Tibial nerve (tissue), 4 donors: ENCODE results near the gene GALNT10. TPM values are rescaled to one million over a fixed set of nuclear protein-coding genes. Genes with fewer than 3 reads are reported as not detected.

Experiments used
- DNase-seq, 2 donors: peaks; one replicate each; pipeline ENCODE4 v3.0.0-alpha.2; 2019; ENCODE audit warnings: low spot score in 2 of 2
- H3K27ac ChIP-seq, 4 donors: fragments of 200-600 bp; sonication (generic) in 3 of 4; one replicate each; pipeline ENCODE4 v1.5.1; 2017 to 2019; ENCODE audit warnings: mild to moderate bottlenecking in 1 of 4
- H3K27me3 ChIP-seq, 2 donors: fragments of 200-600 bp; sonication (generic) in 1 of 2; one replicate each; pipeline versions ENCODE4 v1.5.1 to v1.6.0; 2017 to 2019
- H3K36me3 ChIP-seq, 3 donors: fragments of 200-600 bp; sonication (generic); one replicate each; pipeline ENCODE4 v1.5.1; 2018 to 2019
- H3K4me1 ChIP-seq, 4 donors: fragments of 200-600 bp; sonication (generic) in 3 of 4; one replicate each; pipeline ENCODE4 v1.5.1; 2017 to 2019
- H3K4me3 ChIP-seq, 4 donors: fragments of 200-600 bp; sonication (generic) in 3 of 4; one replicate each; pipeline ENCODE4 v1.5.1; 2017 to 2019; ENCODE audit warnings: mild to moderate bottlenecking in 1 of 4, moderate library complexity in 1 of 4
- H3K9me3 ChIP-seq, 4 donors: fragments of 200-600 bp; sonication (generic) in 3 of 4; one replicate each; pipeline ENCODE4 v1.5.1; 2017 to 2019
- EP300 ChIP-seq, 2 donors: sonication (generic); formaldehyde crosslinking; IDR thresholded peaks; one replicate each; pipeline ENCODE4 v1.6.1; 2017; ENCODE audit warnings: antibody characterized with exemption in 2 of 2, mild to moderate bottlenecking in 1 of 2
- POLR2A ChIP-seq, 2 donors: fragments of 450-650 bp; IDR thresholded peaks; one replicate each; pipeline ENCODE4 v1.6.1; 2017; ENCODE audit warnings: antibody characterized with exemption in 2 of 2, mild to moderate bottlenecking in 2 of 2, moderate library complexity in 2 of 2
- WGBS, 2 donors: methylation state at CpG; one replicate each; pipeline ENCODE4 v1.1.5; 2018; 5-methylcytosine and 5-hydroxymethylcytosine counted together
- total RNA-seq, 4 donors: library from RNA; depleted of rRNA; stranded (reverse); fragments of >200 nt; gene quantifications; one replicate each; pipeline ENCODE4 v1.1.0, GENCODE V29; 2016
- TF ChIP-seq, protein P1 (sequence below), 5 experiments: fragments of 200-600 bp in 3 of 5; fragments of 450-650 bp in 2 of 5; sonication (generic) in 3 of 5; IDR thresholded peaks; one replicate each; pipeline ENCODE4 v1.5.1; 2016 to 2019; ENCODE audit warnings: antibody characterized with exemption in 5 of 5, mild to moderate bottlenecking in 3 of 5, moderate library complexity in 2 of 5

GALNT10 gene
- total RNA-seq, 4 donors from 2014 or later, result 24.1 to 41.2 (median 26.7) TPM

DNA sequence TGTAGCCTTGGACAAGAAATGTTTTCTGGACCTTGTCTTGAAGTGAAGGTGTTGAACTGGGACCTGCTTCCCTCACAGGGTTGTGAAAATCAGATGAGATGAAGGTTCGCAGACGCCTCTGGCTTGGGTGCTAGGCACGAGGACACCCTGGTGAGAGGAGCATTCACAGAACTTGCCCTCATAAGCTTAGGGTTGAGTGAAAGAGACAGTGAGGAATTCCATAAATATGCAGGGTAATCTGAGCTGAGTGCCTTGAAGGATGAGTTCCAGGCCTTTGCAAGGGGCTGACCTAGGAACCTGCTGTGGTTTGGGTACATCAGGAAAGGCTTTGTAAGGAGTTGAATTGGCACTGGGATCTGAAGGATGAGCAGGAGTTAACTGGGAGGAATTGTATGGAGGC is 179.6 kb downstream of the GALNT10 start:
- no peaks in the 10 kb centered on the region for H3K27me3 ChIP-seq
- TF ChIP-seq EP300 (IDR thresholded peaks at IDR 0.05) (no peak), POLR2A (IDR thresholded peaks at IDR 0.05) (no peak)
- TF ChIP-seq, protein P1, sequence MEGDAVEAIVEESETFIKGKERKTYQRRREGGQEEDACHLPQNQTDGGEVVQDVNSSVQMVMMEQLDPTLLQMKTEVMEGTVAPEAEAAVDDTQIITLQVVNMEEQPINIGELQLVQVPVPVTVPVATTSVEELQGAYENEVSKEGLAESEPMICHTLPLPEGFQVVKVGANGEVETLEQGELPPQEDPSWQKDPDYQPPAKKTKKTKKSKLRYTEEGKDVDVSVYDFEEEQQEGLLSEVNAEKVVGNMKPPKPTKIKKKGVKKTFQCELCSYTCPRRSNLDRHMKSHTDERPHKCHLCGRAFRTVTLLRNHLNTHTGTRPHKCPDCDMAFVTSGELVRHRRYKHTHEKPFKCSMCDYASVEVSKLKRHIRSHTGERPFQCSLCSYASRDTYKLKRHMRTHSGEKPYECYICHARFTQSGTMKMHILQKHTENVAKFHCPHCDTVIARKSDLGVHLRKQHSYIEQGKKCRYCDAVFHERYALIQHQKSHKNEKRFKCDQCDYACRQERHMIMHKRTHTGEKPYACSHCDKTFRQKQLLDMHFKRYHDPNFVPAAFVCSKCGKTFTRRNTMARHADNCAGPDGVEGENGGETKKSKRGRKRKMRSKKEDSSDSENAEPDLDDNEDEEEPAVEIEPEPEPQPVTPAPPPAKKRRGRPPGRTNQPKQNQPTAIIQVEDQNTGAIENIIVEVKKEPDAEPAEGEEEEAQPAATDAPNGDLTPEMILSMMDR (IDR thresholded peaks at IDR 0.05), result no peak
- peak overlapping the region in 2 of 4 donors; percentile 63 to 73 for H3K27ac ChIP-seq
- H3K36me3 ChIP-seq, result no peaks in the 10 kb centered on the region
- WGBS, 2 donors, result 85 to 87% methylated on average over 3 of the region's 3 CpGs
- H3K4me3 ChIP-seq, result no peak overlapping the region
- peaks cover 0 to 78% (median 10%) of the 10 kb centered on the region in 4 donors for H3K4me1 ChIP-seq
- H3K9me3 ChIP-seq, result no peaks in the 10 kb centered on the region
- no peak for DNase-seq

DNA sequence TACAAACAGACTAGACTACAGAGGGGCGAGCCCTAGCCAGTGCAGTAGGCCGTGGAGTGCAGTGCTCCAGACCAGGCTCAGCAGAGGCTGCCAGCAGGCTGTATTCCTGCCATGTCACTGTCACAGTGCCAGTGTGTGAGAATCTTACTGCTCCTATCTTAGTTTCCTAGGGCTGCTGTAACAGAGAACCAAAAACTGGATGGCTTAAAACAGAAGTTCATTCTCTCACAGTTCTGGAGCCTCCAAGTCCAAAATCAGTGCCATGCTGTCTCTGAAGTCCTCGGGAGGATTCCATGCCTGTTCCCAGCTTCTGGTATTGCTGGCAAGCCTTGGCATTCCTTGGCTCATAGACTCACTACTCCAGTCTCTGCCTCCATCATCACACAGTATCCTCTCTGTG is 180.3 kb downstream of the GALNT10 start:
- TF ChIP-seq POLR2A (IDR thresholded peaks at IDR 0.05) (no peak), EP300 (IDR thresholded peaks at IDR 0.05) (no peak)
- TF ChIP-seq, protein P1 (IDR thresholded peaks at IDR 0.05), result no peak
- no peak overlapping the region for H3K4me3 ChIP-seq
- no peaks in the 10 kb centered on the region for H3K9me3 ChIP-seq
- DNase-seq, result no peak
- no peaks in the 10 kb centered on the region for H3K36me3 ChIP-seq
- peak overlapping the region in 3 of 4 donors; percentile 22 to 73 (median 63) for H3K27ac ChIP-seq
- H3K4me1 ChIP-seq, result peaks cover 0 to 78% (median 12%) of the 10 kb centered on the region in 4 donors
- no peaks in the 10 kb centered on the region for H3K27me3 ChIP-seq
- 58 to 72% methylated on average over 3 of the region's 3 CpGs for WGBS, 2 donors

DNA sequence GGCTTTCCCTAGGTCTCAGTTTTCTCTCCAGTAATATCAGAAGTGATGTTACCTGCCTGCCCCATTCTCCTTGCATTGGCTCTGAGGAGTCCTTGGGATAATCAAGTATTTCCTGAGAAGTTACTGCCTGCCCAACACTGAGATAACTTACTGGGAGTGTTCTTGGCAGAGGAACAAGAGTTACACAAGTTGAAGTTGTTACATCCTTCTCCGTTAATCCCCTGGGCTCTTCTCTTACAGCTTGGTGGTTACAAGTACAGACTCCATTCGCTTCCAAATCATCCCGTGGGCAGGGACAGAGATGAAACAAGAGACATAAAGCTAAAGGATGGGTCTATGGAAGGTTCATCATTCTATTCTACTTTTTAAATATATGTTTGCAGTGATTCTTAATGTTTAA is 181.2 kb downstream of the GALNT10 start:
- Histone ChIP-seq H3K4me3 (no peak overlapping the region), H3K36me3 (peaks cover 0 to 5% (median 0%) of the 10 kb centered on the region in 3 donors), H3K27ac (peak overlapping the region in 2 of 4 donors; percentile 63 to 73), H3K27me3 (no peaks in the 10 kb centered on the region), H3K9me3 (no peaks in the 10 kb centered on the region), H3K4me1 (peaks cover 0 to 75% (median 12%) of the 10 kb centered on the region in 4 donors)
- WGBS, 2 donors, result 52 to 56% methylated on average over 3 of the region's 3 CpGs
- no peak for TF ChIP-seq POLR2A (IDR thresholded peaks at IDR 0.05)
- TF ChIP-seq EP300 (IDR thresholded peaks at IDR 0.05), result peak in 1 of 2 donors; percentile 80
- TF ChIP-seq, protein P1 (IDR thresholded peaks at IDR 0.05), result no peak
- peak; percentile 29 to 76 for DNase-seq

DNA sequence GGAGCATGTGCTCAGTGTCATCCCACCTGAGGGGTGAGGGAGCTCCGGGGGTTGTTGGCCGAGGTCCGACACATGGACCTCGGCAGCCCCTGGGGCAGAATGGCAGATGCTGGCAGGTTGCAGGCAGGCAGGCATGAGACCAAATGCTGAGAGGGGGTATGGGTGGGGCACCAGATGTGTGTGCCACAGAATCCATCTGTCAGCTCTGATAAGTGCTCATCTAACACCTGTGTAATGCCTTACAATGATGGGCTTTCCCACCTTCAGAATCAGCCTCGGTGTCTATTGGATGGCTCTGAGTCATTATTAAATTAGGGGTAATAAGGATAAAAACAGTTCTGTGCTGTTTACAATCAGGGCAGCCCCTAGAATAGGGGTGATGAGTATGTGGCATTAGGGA is 182.1 kb downstream of the GALNT10 start:
- no peak for TF ChIP-seq EP300 (IDR thresholded peaks at IDR 0.05)
- TF ChIP-seq, protein P1 (IDR thresholded peaks at IDR 0.05), result no peak
- Histone ChIP-seq H3K4me1 (peaks cover 0 to 69% (median 12%) of the 10 kb centered on the region in 4 donors), H3K27me3 (no peaks in the 10 kb centered on the region), H3K4me3 (no peak overlapping the region), H3K27ac (peak overlapping the region in 1 of 4 donors; percentile 57), H3K9me3 (no peaks in the 10 kb centered on the region), H3K36me3 (peaks cover 0 to 15% (median 0%) of the 10 kb centered on the region in 3 donors)
- 85 to 86% methylated on average over 5 of the region's 5 CpGs for WGBS, 2 donors
- DNase-seq, result no peak

DNA sequence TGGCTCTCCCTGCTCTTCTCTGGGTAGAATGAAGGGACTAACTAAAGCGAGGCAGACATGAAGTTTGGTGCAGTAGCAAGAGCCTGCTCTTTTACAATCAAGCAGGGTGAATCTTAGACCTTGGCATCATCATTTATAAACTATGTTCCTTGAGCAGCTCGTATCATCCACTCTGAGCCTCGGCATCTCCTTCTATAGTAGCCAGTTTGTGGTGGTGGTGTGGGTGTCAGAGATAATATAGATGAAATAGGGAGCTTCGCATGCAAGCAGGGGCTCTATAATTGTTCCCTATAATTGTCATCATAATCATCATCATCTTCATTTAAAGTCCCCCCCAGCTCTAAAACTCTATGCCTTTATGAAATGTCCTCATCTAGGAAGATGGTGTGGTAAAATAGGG is 182.8 kb downstream of the GALNT10 start:
- peak overlapping the region in 2 of 4 donors; percentile 35 to 57 for H3K27ac ChIP-seq
- TF ChIP-seq, protein P1 (IDR thresholded peaks at IDR 0.05), result no peak
- no peak for TF ChIP-seq EP300 (IDR thresholded peaks at IDR 0.05)
- TF ChIP-seq POLR2A (IDR thresholded peaks at IDR 0.05), result no peak
- H3K4me1 ChIP-seq, result peaks cover 0 to 62% (median 10%) of the 10 kb centered on the region in 4 donors
- H3K36me3 ChIP-seq, result peaks cover 0 to 22% (median 0%) of the 10 kb centered on the region in 3 donors
- no peak for DNase-seq
- no peaks in the 10 kb centered on the region for H3K27me3 ChIP-seq
- WGBS, 2 donors, result 94 to 96% methylated on average over 4 of the region's 4 CpGs
- H3K9me3 ChIP-seq, result no peaks in the 10 kb centered on the region
- H3K4me3 ChIP-seq, result no peak overlapping the region
